ENCODE data around the gene OPCML.

GRCh38 chr11:132561937-132562336, 970.4 kb downstream of the OPCML start:
- no peak for TF ChIP-seq GABPA (IDR thresholded peaks at IDR 0.05; ENCODE audit: low read depth)
- no peak for TF ChIP-seq POLR2AphosphoS5 (IDR thresholded peaks at IDR 0.05; ENCODE audit: low read depth)
- TF ChIP-seq, protein P1, sequence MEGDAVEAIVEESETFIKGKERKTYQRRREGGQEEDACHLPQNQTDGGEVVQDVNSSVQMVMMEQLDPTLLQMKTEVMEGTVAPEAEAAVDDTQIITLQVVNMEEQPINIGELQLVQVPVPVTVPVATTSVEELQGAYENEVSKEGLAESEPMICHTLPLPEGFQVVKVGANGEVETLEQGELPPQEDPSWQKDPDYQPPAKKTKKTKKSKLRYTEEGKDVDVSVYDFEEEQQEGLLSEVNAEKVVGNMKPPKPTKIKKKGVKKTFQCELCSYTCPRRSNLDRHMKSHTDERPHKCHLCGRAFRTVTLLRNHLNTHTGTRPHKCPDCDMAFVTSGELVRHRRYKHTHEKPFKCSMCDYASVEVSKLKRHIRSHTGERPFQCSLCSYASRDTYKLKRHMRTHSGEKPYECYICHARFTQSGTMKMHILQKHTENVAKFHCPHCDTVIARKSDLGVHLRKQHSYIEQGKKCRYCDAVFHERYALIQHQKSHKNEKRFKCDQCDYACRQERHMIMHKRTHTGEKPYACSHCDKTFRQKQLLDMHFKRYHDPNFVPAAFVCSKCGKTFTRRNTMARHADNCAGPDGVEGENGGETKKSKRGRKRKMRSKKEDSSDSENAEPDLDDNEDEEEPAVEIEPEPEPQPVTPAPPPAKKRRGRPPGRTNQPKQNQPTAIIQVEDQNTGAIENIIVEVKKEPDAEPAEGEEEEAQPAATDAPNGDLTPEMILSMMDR (IDR thresholded peaks at IDR 0.05; ENCODE audit: insufficient read depth, low read length) = no peak
- TF ChIP-seq REST (IDR thresholded peaks at IDR 0.05; ENCODE audit: insufficient replicate concordance, low read depth) = no peak

Data from HL-60 (cell line).